Vagina (tissue), 2 donors: ENCODE measurements around the gene CALN1.

Experiments used
- POLR2A ChIP-seq, 2 donors: fragments of 450-650 bp; IDR thresholded peaks; one replicate each; pipeline ENCODE4 v1.6.1; 2017; ENCODE audit warnings: antibody characterized with exemption in 2 of 2, mild to moderate bottlenecking in 2 of 2, moderate library complexity in 2 of 2
- POLR2AphosphoS5 ChIP-seq, 2 donors: sonication (generic); formaldehyde crosslinking; IDR thresholded peaks; one replicate each; pipeline ENCODE4 v1.9.0; 2017; ENCODE audit warnings: antibody characterized with exemption in 2 of 2, mild to moderate bottlenecking in 2 of 2, low read depth in 1 of 2; ENCODE audit not compliant: insufficient read depth in 1 of 2
- TF ChIP-seq, protein P1 (sequence below), 3 experiments: fragments of 450-650 bp in 2 of 3; fragments of 200-600 bp in 1 of 3; sonication (generic) in 1 of 3; IDR thresholded peaks; one replicate each; pipeline ENCODE4 v1.5.1; 2017 to 2019; ENCODE audit warnings: antibody characterized with exemption in 3 of 3, mild to moderate bottlenecking in 2 of 3, moderate library complexity in 2 of 3

DNA sequence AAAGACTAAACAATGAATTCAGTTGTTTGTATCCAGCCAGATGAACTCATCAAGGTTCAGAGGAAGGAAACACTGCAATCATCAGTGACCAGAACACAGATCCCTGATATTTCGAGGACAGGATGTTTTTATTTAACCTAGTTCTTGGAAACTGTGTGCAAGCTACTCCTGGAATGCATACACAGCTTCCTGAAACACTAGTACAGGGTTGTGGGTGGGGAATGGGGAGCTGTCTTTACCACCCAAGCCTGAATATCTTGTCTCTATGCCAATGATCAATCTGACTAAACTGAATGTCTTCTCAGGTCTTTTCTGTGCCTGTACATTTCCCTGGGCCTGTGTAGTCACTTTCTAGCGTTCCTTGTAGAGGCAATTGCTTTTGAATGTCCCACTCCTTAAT, 374.6 kb downstream of the CALN1 start:
- TF ChIP-seq, protein P1, sequence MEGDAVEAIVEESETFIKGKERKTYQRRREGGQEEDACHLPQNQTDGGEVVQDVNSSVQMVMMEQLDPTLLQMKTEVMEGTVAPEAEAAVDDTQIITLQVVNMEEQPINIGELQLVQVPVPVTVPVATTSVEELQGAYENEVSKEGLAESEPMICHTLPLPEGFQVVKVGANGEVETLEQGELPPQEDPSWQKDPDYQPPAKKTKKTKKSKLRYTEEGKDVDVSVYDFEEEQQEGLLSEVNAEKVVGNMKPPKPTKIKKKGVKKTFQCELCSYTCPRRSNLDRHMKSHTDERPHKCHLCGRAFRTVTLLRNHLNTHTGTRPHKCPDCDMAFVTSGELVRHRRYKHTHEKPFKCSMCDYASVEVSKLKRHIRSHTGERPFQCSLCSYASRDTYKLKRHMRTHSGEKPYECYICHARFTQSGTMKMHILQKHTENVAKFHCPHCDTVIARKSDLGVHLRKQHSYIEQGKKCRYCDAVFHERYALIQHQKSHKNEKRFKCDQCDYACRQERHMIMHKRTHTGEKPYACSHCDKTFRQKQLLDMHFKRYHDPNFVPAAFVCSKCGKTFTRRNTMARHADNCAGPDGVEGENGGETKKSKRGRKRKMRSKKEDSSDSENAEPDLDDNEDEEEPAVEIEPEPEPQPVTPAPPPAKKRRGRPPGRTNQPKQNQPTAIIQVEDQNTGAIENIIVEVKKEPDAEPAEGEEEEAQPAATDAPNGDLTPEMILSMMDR (IDR thresholded peaks at IDR 0.05) = no peak
- TF ChIP-seq POLR2AphosphoS5 (IDR thresholded peaks at IDR 0.05; ENCODE audit: insufficient read depth in 1 of 2, low read depth in 1 of 2) = no peak
- TF ChIP-seq POLR2A (IDR thresholded peaks at IDR 0.05) = no peak
